Measurements from ENCODE around the gene CDH18.

Gene CDH18

GRCh38 chr5:19927919-19928318 is 60.1 kb downstream of the CDH18 start:
- no peak for DNase-seq

- no peak for DNase-seq
Measured at GRCh38 chr5:19927170-19927569, 60.8 kb downstream of the CDH18 start.

GRCh38 chr5:19923742-19924141 is 64.3 kb downstream of the CDH18 start:
- no peak for DNase-seq

GRCh38 chr5:19920761-19921160 is 67.2 kb downstream of the CDH18 start:
- DNase-seq = no peak

GRCh38 chr5:19918780-19919179 is 69.2 kb downstream of the CDH18 start:
- DNase-seq = no peak

- DNase-seq = no peak
Measured at GRCh38 chr5:19917588-19918122, 70.3 kb downstream of the CDH18 start.

- DNase-seq = no peak
Measured at GRCh38 chr5:19910136-19910535, 77.9 kb downstream of the CDH18 start.

GRCh38 chr5:19904766-19905165 is 83.2 kb downstream of the CDH18 start:
- no peak for DNase-seq

GRCh38 chr5:19903611-19904010 is 84.4 kb downstream of the CDH18 start:
- no peak for DNase-seq

- DNase-seq = peak; percentile 21
Measured at GRCh38 chr5:19902316-19902934, 85.6 kb downstream of the CDH18 start.

GRCh38 chr5:19900269-19900668 is 87.7 kb downstream of the CDH18 start:
- DNase-seq = no peak

GRCh38 chr5:19891658-19892057 is 96.3 kb downstream of the CDH18 start:
- no peak for DNase-seq

- no peak for DNase-seq
Measured at GRCh38 chr5:19886123-19886917, 101.7 kb downstream of the CDH18 start.

- DNase-seq = no peak
Measured at GRCh38 chr5:19885040-19885824, 102.8 kb downstream of the CDH18 start.

GRCh38 chr5:19880859-19881436 is 107.1 kb downstream of the CDH18 start:
- DNase-seq = no peak

GRCh38 chr5:19880458-19880857 is 107.5 kb downstream of the CDH18 start:
- DNase-seq = no peak

GRCh38 chr5:19874811-19875210 is 113.2 kb downstream of the CDH18 start:
- DNase-seq = peak; percentile 80

GRCh38 chr5:19866090-19866450 is 121.9 kb downstream of the CDH18 start:
- DNase-seq = no peak

GRCh38 chr5:19865336-19866089 is 122.5 kb downstream of the CDH18 start:
- DNase-seq = no peak

- DNase-seq = no peak
Measured at GRCh38 chr5:19862711-19863110, 125.3 kb downstream of the CDH18 start.

- no peak for DNase-seq
Measured at GRCh38 chr5:19859020-19859419, 129.0 kb downstream of the CDH18 start.

- no peak for DNase-seq
Measured at GRCh38 chr5:19855931-19856330, 132.1 kb downstream of the CDH18 start.

All from NCI-H82 (cell line).